GM18511 (cell line): ENCODE measurements around the gene ITGA11.

Experiments
- ATAC-seq: cut with Tn5 transposase; IDR thresholded peaks from one replicate; pipeline ENCODE4 v1.9.1; 2021; ENCODE audit warnings: mild to moderate bottlenecking, moderate library complexity; ENCODE audit not compliant: unreplicated experiment

Gene ITGA11

GRCh38 chr15:68316061-68316804, 115.7 kb downstream of the ITGA11 start:
- no peak for ATAC-seq

DNA sequence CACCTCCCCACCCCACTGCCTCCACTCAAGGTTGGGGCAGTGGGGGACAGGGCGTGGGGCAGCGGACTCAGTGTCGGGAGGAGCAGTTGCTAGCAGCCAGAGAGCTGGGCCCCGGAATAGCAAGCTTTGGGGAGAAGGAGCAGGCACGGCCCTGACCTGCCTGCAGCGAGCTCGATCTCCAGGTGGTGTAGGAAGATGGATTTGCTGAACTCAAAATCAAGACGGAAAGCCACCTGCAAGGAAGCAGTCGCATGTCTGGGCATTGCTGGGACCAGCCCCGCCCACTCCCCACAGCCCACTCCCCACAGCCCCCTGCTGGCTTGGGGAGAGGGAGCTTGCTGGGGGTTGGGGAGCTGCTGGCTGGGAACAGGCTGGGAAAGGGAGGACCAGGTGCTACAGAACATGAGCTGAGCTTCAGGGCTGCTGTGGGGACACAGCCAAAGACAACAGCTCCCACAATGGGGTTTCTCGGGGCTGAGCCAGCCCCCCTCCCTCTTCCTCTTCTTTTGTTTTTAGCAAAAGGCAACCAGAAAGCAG, 116.4 kb downstream of the ITGA11 start:
- no peak for ATAC-seq

DNA sequence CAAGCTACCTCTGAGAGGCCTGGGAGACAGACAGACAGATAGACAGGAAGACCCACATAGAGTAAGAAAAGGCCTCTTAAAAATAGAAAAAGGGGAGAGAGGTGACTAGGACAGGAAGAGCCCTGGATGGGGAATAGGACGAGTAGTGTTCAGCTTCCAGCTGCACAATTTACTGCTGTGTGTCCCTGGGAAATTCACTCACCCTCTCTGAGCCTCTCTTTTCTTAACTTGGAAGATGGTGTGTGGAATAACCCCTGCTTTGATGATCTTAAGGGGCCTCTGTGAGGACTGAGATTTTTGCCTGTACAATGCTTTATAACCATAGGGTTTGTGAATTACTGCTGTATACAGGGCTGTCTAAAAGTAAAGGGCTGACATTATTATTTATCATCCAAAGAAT, 116.9 kb downstream of the ITGA11 start:
- ATAC-seq, result no peak

DNA sequence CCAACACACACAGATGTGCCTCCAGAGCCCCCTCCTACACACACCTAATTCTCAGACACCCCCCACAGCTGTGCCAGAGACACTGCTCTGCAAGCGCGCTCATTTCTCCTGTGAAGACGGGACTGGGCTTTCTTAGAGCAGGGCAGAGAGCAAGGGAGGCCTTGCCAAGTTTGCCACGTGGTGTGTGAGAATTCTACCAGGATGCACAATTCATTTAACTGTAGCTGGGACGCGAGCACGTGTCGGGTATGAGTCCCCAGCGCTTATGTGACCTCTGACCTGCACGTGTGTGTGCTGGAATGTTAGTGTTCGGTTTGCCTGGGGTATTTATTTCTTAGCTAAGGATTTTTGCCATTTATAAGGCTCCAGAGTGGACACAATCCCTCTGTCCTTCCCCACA, 117.4 kb downstream of the ITGA11 start:
- no peak for ATAC-seq

GRCh38 chr15:68313501-68314410, 118.2 kb downstream of the ITGA11 start:
- no peak for ATAC-seq

- no peak for ATAC-seq
Observed at GRCh38 chr15:68312701-68313204, 119.2 kb downstream of the ITGA11 start.

DNA sequence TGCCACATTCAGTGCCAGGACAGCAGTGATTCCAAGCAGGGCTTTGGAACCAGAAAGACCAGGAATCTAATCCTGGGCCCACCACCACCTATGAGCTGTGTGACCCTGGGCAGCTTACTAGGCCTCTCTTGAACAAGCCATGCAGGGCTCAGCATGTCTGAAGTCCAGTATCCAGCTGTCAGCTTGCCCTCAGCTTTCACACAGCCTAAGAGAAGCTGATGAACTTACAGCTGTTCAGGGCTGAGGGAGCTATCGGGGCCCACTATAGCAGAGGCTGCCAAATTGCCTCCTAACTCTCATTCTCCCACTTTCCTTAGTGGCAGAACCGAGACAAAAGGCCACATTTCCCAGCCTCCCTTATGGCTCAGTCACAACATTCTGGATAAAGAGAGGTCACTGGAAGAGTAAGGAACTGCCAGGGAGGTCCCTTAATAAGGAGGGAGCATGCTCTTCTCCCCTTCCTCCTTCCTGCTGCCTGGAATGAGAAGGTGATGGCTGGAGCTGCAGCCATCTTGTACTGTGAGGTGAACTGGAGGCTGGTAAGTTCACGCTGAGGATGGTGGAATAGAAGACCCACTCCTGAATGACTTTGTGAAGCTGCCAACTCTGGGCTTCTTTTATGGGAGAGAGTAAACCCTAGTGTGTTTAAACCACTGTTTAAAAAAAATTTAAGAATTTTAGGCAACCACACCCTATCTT, 120.0 kb downstream of the ITGA11 start:
- no peak for ATAC-seq

DNA sequence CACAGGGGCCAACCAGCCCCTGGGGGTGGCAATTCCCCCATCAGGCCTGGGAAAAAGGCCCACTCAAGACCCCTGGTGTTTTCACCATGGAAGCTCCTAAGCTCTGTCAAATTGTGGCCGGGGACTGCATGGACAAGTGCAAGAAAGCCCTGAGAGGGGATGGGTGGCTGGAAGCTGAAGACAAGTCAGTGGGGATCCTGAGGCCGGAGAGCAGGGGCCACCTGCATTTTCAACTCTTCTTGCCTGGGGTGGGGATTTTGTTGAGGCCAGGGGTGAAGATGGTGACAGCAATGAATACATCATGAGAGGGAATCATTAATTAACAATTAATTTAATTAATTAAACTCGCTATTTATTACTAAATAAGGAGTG, 120.5 kb downstream of the ITGA11 start:
- ATAC-seq, result no peak

GRCh38 chr15:68310804-68311463, 121.0 kb downstream of the ITGA11 start:
- no peak for ATAC-seq

- ATAC-seq, result no peak
Observed at GRCh38 chr15:68310178-68310803, 121.7 kb downstream of the ITGA11 start.

GRCh38 chr15:68309024-68309423, 122.9 kb downstream of the ITGA11 start:
- no peak for ATAC-seq

DNA sequence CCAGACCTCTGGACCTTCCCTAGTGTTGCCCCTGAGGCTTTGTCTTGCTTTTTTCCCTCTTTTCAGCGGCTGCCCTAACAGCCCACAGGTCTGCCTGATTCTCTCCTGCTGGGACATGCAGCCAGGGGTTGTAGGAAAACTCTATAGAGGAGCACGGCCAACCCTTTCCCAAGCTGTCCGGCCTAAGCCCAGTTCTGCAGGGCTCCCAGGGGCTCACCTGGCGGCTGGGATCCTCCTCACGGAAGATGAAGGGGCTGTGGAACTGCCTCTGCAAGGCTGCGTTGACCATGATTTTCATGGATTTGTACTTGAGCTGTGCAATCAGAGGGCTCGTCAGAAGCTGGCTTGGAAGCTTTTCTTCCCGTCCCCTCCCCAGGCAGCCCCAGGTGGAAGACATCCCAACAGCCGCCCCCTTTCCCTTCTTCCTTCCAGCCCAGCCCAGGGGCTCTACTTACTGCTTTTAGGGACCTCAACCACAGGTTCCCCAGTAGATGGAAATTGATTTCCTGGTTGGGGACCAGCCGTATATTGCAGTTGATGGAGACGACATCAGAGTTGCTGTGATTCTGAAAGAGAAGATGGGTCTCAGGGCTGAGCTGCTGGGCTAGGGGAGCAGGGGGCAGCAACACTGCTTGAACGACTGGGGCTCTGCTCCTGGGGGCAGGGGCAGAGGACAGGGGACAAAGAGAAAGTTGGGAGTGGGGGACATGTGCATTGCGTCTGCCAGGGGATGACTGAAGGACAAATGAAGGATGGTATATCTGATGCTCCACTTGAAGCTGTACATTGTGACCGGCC, 124.6 kb downstream of the ITGA11 start:
- no peak for ATAC-seq

DNA sequence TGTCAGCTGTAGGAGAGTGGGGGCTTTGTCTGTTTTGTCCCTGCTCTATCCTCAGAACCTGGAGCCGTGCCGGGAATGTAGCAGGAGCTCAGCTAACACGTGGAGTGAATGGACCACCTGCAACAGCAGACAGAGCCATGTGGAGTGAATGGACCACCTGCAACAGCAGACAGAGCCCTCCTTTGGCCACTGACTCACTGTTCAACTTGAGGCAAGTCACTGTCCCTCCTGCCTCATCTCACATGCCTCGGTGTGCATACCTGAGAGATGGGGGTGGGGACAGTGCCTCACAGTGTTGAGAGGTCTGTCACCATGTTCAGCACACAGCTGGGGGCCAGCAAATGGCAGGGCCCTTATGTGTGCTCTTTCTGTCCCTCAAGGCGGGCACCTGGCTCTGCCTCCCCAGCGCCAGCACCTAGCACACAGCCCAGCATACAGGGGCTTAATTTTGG, 126.5 kb downstream of the ITGA11 start:
- no peak for ATAC-seq

DNA sequence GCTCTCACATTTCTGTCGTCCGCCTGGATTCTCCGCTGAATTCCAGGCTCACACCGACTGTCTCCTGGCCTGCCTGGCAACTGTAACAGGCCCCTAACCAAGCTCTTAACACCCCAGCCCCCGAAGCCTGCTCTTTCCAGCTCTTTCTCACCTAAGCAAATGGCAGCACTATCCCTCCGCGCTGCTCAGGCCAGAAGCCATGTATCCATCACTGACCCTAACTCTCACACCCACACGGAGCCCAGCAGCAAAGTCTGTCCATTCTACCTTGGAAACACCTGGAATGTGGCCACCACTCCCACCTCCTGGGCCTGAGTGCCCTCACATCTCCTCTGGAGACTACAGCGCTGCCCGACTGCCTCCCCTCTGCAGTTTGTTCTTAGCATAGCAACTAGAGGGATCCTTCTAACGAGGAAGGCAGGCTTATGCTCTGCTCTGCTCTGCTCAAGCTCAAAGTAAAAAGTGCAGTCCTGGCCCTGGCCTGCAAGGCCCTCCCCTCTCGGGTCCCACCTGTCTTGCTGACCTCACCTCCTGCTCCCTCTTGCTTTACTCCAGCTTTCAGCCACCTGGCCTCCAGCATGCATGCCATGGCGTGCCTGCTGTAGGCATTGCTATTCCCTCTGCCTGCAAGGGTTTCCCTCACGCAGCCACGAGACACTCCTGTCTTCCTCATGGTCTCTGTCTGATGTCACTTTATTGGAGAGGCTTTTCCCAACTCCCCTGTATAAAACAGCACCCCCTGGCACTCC, 127.2 kb downstream of the ITGA11 start:
- no peak for ATAC-seq

DNA sequence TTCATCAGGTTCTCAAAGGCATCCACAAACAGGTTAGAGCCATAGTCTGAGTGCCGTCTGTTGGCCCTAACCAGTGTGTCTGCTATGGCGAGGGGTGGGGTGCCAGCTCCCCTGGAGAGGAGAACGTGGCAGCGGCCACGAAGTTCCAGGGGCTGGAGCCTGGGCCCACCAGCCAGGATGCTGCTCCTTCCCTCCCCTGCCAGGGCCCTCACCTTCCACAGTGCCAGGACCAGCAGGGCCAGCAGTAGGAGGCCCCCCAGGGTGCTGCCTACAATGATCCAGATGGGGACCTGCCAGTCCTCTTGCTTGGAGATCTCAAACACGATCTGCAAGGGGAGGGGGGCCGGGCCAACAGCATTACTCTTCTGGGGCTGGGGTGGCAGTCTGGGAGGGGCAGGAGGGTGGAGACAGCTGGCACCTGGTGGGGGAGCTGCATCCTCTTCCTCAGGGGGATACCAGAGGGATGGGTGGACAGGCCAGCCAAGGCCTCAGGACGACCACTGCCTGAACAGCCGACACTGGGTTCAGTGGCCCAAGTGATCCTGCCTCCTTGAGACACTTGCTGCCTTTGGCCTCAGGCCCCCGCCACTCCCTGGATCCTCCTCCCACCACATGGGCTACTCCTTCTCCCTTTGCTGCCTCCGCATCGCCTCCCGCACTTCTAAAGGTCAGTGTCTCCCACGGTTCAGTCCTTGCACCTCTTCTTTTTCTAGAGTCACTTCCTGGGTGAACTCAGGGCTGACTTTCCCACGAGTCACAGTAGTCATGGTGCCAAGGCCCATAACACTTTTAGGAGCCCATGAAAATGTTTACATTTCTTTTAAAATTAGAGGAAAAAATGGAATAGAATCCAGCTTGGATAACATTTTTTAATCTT, 128.2 kb downstream of the ITGA11 start:
- no peak for ATAC-seq

DNA sequence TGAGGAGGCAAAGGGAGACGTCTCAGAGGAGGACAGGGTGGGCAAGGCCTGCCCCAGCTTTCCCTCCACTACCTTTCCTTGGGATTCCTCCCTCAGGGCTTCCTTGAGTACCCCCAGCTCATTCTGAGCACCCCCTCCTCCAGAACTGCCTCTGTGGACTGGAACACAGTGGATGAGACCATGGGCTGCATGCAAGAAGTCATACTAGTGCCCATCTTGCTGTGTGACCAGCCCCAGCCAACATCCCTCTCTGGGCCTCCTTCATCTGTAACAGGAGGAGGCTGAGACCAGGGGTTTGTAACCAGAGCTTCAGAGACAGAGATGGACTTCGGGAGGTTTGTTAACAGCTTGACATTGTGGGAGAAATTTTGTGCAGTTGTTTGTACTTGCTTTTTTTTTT, 128.8 kb downstream of the ITGA11 start:
- ATAC-seq, result no peak

DNA sequence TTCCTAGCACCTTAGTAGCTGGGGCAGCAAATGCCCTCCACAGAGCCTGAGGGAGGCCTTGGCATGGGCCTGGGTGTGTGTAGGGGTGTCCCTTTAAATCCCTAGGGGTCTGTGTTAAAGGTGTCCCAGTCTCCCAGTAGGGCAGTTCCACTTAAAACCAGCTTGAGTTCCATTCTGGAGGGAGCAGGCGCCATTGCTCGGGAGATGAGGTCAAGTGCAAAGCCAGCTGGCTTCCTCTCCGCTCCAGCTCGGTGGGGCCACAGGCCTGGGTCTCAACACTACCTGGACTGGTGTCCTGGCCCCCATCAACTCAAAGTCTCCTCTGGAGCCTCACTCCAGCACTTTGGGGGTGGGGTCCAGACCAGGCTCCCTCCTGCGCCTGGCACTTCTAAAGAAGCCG, 129.2 kb downstream of the ITGA11 start:
- no peak for ATAC-seq

DNA sequence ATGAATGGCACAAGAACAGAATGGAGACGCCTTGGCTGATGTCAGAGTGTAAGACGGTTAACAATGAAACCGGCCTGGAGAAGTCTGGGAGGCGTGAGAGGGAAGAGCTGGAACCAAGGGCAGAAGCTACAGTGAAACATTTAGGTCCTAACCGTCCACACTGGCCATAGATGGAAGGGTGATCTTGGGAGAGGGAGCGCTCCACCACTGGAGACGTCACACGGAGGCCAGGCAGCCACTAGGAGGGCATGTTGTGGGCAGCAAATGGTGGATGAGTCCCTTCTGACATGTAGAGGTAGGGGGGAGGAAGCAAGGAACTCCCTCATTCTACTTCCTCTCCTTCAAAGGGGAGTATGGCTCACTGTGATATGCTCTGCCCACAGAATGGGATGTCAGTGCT, 130.7 kb downstream of the ITGA11 start:
- no peak for ATAC-seq
